SK-N-SH (cell line): ENCODE data around the gene ASB18. TPM values are rescaled to one million over a fixed set of nuclear protein-coding genes. Genes with fewer than 3 reads are reported as not detected.

ENCODE experiments used
- CTCF ChIA-PET: fragments of 300-600, 350-600 bp; formaldehyde crosslinking; extraction: SDS; loops from one replicate; lab custom pipeline; 2021; lab: Yijun Ruan, JAX
- POLR2A ChIA-PET: fragments of 350-600 bp; sonication (Branson Sonifier 250); formaldehyde crosslinking; extraction: SDS; loops from one replicate; lab custom pipeline; 2020; ENCODE audit warnings: antibody characterized with exemption, inconsistent platforms; lab: Yijun Ruan, JAX
- DNase-seq: peaks from one replicate; pipeline ENCODE4 v3.0.0; 2012
- H2AFZ ChIP-seq: fragments of 200-600 bp; sonication (generic); 2 replicates; pipeline ENCODE4 v1.8.1; 2016; ENCODE audit warnings: antibody characterized with exemption, mild to moderate bottlenecking, low read depth
- H3F3A ChIP-seq: fragments of 200-600 bp; sonication (generic); replicated peaks from 2 replicates; pipeline ENCODE3; 2016; ENCODE audit warnings: antibody characterized with exemption, mild to moderate bottlenecking; ENCODE audit not compliant: insufficient read depth
- H3K27ac ChIP-seq, 2 experiments: fragments of 200-500 bp in 1 of 2; fragments of 200-600 bp in 1 of 2; sonication (Bioruptor generic) in 1 of 2; sonication (generic), shearing (Covaris generic) in 1 of 2; 2 replicates each; pipeline versions ENCODE4 v1.5.1 to v1.6.1; 2014 to 2016; ENCODE audit warnings: low read depth in 2 of 2, inconsistent platforms in 1 of 2, low read length in 1 of 2, mild to moderate bottlenecking in 1 of 2, mixed read lengths in 1 of 2
- H3K27me3 ChIP-seq: fragments of 200-600 bp; sonication (generic), shearing (Covaris generic); 2 replicates; pipeline ENCODE4 v1.6.1; 2016; ENCODE audit warnings: mixed run types; ENCODE audit not compliant: insufficient read depth
- H3K36me3 ChIP-seq, 2 experiments: fragments of 200-500 bp in 1 of 2; fragments of 200-600 bp in 1 of 2; sonication (Bioruptor generic) in 1 of 2; sonication (generic) in 1 of 2; replicated peaks in 1 of 2; 2 replicates each; pipeline versions ENCODE3 to v1.5.1; 2014 to 2016; ENCODE audit warnings: low read length in 1 of 2, mild to moderate bottlenecking in 1 of 2; ENCODE audit not compliant: insufficient read depth in 2 of 2, control insufficient read depth in 1 of 2
- H3K4me1 ChIP-seq, 2 experiments: fragments of 200-500 bp in 1 of 2; fragments of 200-600 bp in 1 of 2; sonication (Bioruptor generic) in 1 of 2; sonication (generic), shearing (Covaris generic) in 1 of 2; 2 replicates each; pipeline versions ENCODE4 v1.5.1 to v1.6.1; 2014 to 2016; ENCODE audit warnings: low read depth in 1 of 2, low read length in 1 of 2, mixed run types in 1 of 2; ENCODE audit not compliant: insufficient read depth in 2 of 2, control insufficient read depth in 1 of 2
- H3K4me2 ChIP-seq: fragments of 200-600 bp; sonication (generic), shearing (Covaris generic); 2 replicates; pipeline ENCODE4 v1.6.1; 2017; ENCODE audit warnings: mixed run types
- H3K4me3 ChIP-seq, 2 experiments: fragments of 200-500 bp in 1 of 2; fragments of 200-600 bp in 1 of 2; sonication (Bioruptor generic) in 1 of 2; sonication (generic), shearing (Covaris generic) in 1 of 2; 2 replicates each; pipeline versions ENCODE4 v1.5.1 to v1.8.1; 2014 to 2016; ENCODE audit warnings: low read depth in 2 of 2, inconsistent platforms in 1 of 2, low read length in 1 of 2, mild to moderate bottlenecking in 1 of 2, mixed read lengths in 1 of 2, moderate library complexity in 1 of 2
- H3K79me2 ChIP-seq: fragments of 200-600 bp; sonication (generic); 2 replicates; pipeline ENCODE4 v1.8.1; 2017; ENCODE audit warnings: mild to moderate bottlenecking; ENCODE audit not compliant: insufficient read depth
- H3K9ac ChIP-seq: fragments of 200-600 bp; sonication (generic); 2 replicates; pipeline ENCODE4 v1.6.1; 2017; ENCODE audit warnings: mixed run types
- H3K9me2 ChIP-seq: fragments of 200-600 bp; sonication (generic); 2 replicates; pipeline ENCODE4 v1.6.1; 2017; ENCODE audit warnings: mixed run types
- H3K9me3 ChIP-seq: fragments of 200-600 bp; sonication (generic); 2 replicates; pipeline ENCODE4 v1.6.1; 2017; ENCODE audit warnings: mixed run types, mild to moderate bottlenecking, moderate library complexity
- H4K20me1 ChIP-seq: fragments of 200-600 bp; sonication (generic); 2 replicates; pipeline ENCODE4 v1.6.1; 2017; ENCODE audit warnings: mild to moderate bottlenecking, mixed run types; ENCODE audit not compliant: insufficient read depth
- ELF1 ChIP-seq: IDR thresholded peaks from 2 replicates; pipeline ENCODE4 v1.4.0; 2012
- EP300 ChIP-seq, 2 experiments: IDR thresholded peaks; 2 replicates each; pipeline versions ENCODE4 v1.4.0 to v1.6.1; 2012; ENCODE audit warnings: borderline replicate concordance in 1 of 2, low read depth in 1 of 2, low read length in 1 of 2
- FOXJ3 ChIP-seq: sonication (generic); formaldehyde crosslinking; IDR thresholded peaks from 2 replicates; pipeline ENCODE4 v1.5.1; 2020; ENCODE audit warnings: mild to moderate bottlenecking, missing genetic modification reagents
- GABPA ChIP-seq: IDR thresholded peaks from 2 replicates; pipeline ENCODE4 v1.4.0; 2012; ENCODE audit warnings: low read depth, mild to moderate bottlenecking
- MEF2A ChIP-seq: IDR thresholded peaks from 2 replicates; pipeline ENCODE4 v1.4.0; 2012; ENCODE audit warnings: low read depth, borderline replicate concordance
- NRF1 ChIP-seq: IDR thresholded peaks from 2 replicates; pipeline ENCODE4 v1.6.1; 2012; ENCODE audit warnings: low read depth, mild to moderate bottlenecking, low read length
- SIN3A ChIP-seq: IDR thresholded peaks from 2 replicates; pipeline ENCODE4 v1.6.1; 2012; ENCODE audit warnings: low read depth, mild to moderate bottlenecking, low read length, moderate library complexity, borderline replicate concordance
- TEAD4 ChIP-seq: IDR thresholded peaks from 2 replicates; pipeline ENCODE4 v1.4.0; 2012; ENCODE audit warnings: mild to moderate bottlenecking, borderline replicate concordance; ENCODE audit not compliant: insufficient read depth
- WGBS: methylation state at CpG from one replicate; pipeline ENCODE4 v1.1.6; 2017; ENCODE audit warnings: low lambda C conversion rate; 5-methylcytosine and 5-hydroxymethylcytosine counted together
- polyA plus RNA-seq, 3 experiments: library from polyadenylated mRNA; depleted of rRNA; stranded (reverse); fragments of >200 nt; gene quantifications; 2 replicates each; pipeline ENCODE4 v1.2.3, GENCODE V29; 2012
- TF ChIP-seq, protein P1 (sequence below): fragments of 200-600 bp; sonication (generic); IDR thresholded peaks from 2 replicates; pipeline ENCODE4 v1.6.1; 2017; ENCODE audit warnings: antibody characterized with exemption, mild to moderate bottlenecking, moderate library complexity
- TF ChIP-seq, protein P2 (sequence below): fragments of 150-350 bp; IDR thresholded peaks from 2 replicates; pipeline ENCODE4 v1.6.1; 2017; ENCODE audit warnings: antibody characterized with exemption, low read length, low read depth, borderline replicate concordance
- TF ChIP-seq, protein P3 (sequence below): fragments of 150-350 bp; IDR thresholded peaks from 2 replicates; pipeline ENCODE4 v1.6.1; 2016; ENCODE audit warnings: mild to moderate bottlenecking, low read depth, low read length
- TF ChIP-seq, protein P4 (sequence below): IDR thresholded peaks from 2 replicates; pipeline ENCODE4 v1.4.0; 2012; ENCODE audit warnings: low read depth

The ASB18 gene
- polyA plus RNA-seq, 1 of the 3 experiments (the other 2 are of a cell fraction), result not detected

DNA sequence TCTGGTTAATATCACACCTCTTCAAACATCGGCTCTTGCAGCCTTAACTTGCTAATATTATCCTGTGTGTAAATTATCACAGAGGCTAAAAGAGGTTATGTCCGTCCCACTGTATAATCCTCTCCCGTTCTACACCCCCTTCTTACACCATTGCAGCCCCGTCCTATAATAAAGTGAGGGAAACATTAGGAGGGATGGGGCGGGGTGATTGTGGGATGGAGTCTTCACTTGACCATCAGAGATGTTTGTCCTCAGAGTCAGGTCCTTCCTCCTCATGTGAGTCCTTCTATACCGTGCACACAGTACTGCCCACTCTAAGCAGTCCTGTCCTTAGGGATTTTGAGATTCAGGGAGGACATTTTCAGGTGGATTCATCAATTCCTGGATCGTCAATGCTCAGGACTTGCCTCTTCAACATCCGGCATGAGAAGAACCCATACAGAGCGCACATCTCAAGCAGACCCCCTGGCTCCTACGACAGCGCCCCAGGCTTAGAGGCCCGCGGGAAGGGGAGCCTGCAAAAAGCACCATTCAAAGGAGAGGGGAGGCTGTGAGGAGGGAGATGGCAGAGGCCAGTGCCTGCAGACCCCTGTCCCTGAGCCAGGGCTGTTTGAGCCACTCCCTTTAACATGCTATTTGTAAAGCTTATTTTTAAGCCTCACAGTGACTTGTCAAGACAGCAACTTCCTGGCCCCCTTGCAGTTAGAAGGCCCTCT is 42.8 kb upstream of the ASB18 start:
- Histone ChIP-seq H3K36me3 (no peaks in the 10 kb centered on the region), H3K9ac (no peak overlapping the region), H4K20me1 (no peaks in the 10 kb centered on the region), H3K4me2 (no peak overlapping the region), H3K27ac (no peak overlapping the region), H3K9me2 (no peaks in the 10 kb centered on the region), H3K27me3 (no peaks in the 10 kb centered on the region), H3K9me3 (no peaks in the 10 kb centered on the region), H3F3A (no peaks in the 10 kb centered on the region), H3K4me3 (no peak overlapping the region), H3K4me1 (no peaks in the 10 kb centered on the region), H2AFZ (no peak overlapping the region), H3K79me2 (no peaks in the 10 kb centered on the region)
- ChIA-PET POLR2A (no interaction called here), CTCF (interaction anchor here (1.5 kb wide), 1 partner anchor 47 kb away, joined by 3 read pairs; no protein-coding TSS in a partner anchor)
- 15% methylated on average over 13 of the region's 13 CpGs for WGBS
- TF ChIP-seq, protein P1, sequence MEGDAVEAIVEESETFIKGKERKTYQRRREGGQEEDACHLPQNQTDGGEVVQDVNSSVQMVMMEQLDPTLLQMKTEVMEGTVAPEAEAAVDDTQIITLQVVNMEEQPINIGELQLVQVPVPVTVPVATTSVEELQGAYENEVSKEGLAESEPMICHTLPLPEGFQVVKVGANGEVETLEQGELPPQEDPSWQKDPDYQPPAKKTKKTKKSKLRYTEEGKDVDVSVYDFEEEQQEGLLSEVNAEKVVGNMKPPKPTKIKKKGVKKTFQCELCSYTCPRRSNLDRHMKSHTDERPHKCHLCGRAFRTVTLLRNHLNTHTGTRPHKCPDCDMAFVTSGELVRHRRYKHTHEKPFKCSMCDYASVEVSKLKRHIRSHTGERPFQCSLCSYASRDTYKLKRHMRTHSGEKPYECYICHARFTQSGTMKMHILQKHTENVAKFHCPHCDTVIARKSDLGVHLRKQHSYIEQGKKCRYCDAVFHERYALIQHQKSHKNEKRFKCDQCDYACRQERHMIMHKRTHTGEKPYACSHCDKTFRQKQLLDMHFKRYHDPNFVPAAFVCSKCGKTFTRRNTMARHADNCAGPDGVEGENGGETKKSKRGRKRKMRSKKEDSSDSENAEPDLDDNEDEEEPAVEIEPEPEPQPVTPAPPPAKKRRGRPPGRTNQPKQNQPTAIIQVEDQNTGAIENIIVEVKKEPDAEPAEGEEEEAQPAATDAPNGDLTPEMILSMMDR, result no peak
- TF ChIP-seq SIN3A, result no peak
- no peak for TF ChIP-seq NRF1
- TF ChIP-seq MEF2A, result no peak
- TF ChIP-seq, protein P2, sequence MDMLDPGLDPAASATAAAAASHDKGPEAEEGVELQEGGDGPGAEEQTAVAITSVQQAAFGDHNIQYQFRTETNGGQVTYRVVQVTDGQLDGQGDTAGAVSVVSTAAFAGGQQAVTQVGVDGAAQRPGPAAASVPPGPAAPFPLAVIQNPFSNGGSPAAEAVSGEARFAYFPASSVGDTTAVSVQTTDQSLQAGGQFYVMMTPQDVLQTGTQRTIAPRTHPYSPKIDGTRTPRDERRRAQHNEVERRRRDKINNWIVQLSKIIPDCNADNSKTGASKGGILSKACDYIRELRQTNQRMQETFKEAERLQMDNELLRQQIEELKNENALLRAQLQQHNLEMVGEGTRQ, result no peak
- DNase-seq, result no peak

DNA sequence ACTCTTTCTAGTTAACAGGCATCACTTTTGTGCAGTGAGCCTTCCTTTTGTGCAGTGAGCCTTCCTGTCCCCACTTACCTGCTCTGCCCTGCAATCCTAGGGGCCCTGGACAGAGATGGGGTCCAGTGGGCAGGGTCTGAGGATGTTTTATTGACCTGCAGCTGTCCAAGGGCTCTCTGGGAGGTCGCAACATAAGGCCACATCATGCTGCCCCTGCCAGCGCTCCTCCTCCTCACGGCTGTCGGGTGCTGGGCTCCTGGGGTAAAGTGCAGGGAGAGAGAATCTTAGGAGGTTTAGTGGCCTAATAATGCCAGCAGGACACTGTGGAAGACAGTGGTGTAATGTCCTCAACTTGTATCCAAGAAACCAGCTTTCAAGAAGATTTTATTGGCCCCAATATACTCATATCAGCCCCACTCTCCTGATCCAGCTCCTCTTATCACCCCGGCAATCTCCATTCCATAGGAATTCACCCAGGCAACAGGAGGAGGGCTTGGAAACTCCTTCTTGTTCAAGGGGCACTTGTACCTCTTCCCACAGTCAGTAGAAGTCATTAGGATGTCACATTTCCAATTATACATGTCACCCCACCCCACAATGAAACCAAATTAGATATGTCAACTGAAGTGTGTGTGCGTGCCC is 41.9 kb upstream of the ASB18 start:
- Histone ChIP-seq H2AFZ (no peak overlapping the region), H3K4me3 (no peak overlapping the region), H3K27me3 (no peaks in the 10 kb centered on the region), H3K4me1 (no peaks in the 10 kb centered on the region), H3F3A (no peaks in the 10 kb centered on the region), H3K27ac (no peak overlapping the region), H3K36me3 (no peaks in the 10 kb centered on the region), H3K9me2 (no peaks in the 10 kb centered on the region), H4K20me1 (no peaks in the 10 kb centered on the region), H3K9ac (no peak overlapping the region), H3K9me3 (no peaks in the 10 kb centered on the region), H3K4me2 (no peak overlapping the region), H3K79me2 (no peaks in the 10 kb centered on the region)
- no peak for DNase-seq
- POLR2A ChIA-PET, result no interaction called here
- WGBS, result 48% methylated on average over 4 of the region's 6 CpGs
- CTCF ChIA-PET, result interaction anchor here (0.9 to 1.5 kb wide), 2 partner anchors 16 to 48 kb away, joined by 3 read pairs; no protein-coding TSS in a partner anchor
- TF ChIP-seq SIN3A (no peak), GABPA (no peak), ELF1 (no peak), FOXJ3 (no peak), EP300 (IDR thresholded peaks at IDR 0.05; ENCODE audit: borderline replicate concordance in 1 of 2, low read depth in 1 of 2, low read length in 1 of 2) (no peak), TEAD4 (no peak)
- TF ChIP-seq, protein P3, sequence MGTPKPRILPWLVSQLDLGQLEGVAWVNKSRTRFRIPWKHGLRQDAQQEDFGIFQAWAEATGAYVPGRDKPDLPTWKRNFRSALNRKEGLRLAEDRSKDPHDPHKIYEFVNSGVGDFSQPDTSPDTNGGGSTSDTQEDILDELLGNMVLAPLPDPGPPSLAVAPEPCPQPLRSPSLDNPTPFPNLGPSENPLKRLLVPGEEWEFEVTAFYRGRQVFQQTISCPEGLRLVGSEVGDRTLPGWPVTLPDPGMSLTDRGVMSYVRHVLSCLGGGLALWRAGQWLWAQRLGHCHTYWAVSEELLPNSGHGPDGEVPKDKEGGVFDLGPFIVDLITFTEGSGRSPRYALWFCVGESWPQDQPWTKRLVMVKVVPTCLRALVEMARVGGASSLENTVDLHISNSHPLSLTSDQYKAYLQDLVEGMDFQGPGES, result no peak
- TF ChIP-seq, protein P1, result no peak
- TF ChIP-seq, protein P4, sequence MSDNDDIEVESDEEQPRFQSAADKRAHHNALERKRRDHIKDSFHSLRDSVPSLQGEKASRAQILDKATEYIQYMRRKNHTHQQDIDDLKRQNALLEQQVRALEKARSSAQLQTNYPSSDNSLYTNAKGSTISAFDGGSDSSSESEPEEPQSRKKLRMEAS, result no peak
